MM.1S (cell line): Measurements from ENCODE around the gene LILRA6.
"Not testable (repeated sequence)": the region's sequence is repeated elsewhere in the genome, so short reads cannot be mapped to it uniquely, and the experiment has no call there.

ENCODE experiments used
- EZH2 ChIP-seq: fragments of 300-600 bp; sonication (generic); optimal IDR thresholded peaks from 2 replicates; pipeline ENCODE3; 2017; ENCODE audit warnings: low read depth, mild to moderate bottlenecking, antibody characterized with exemption, low read length, mixed read lengths
- EZH2phosphoT487 ChIP-seq: fragments of 300-600 bp; sonication (generic); IDR thresholded peaks from 2 replicates; pipeline ENCODE4 v1.6.1; 2018; ENCODE audit warnings: antibody characterized with exemption, low read length
- TF ChIP-seq, protein P1 (sequence below): fragments of 300-600 bp; sonication (generic); IDR thresholded peaks from 2 replicates; pipeline ENCODE4 v1.5.1; 2016; ENCODE audit warnings: antibody characterized with exemption, low read length, mixed read lengths

DNA sequence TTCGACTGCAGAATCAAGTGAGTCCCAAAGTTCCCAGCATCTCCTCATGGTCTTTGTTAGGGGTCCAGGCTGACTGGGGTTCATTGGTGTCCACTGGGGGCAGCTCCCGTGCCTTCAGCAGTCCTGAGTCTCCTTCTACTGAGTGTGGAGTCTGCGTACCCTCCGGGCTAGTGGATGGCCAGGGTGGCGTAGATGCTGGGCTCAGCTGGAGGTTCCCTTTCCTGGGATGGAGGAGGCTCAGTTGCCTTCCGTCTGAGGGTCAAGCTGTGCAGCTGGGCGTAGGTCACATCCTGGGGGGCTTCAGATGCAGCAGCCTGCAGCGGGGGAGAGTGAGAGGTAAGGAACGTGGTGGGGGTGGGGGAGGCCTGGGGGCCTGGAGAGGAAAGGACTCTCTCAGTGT is 31.9 kb upstream of the LILRA6 start:
- not testable (repeated sequence) for TF ChIP-seq EZH2, EZH2phosphoT487
- TF ChIP-seq, protein P1, sequence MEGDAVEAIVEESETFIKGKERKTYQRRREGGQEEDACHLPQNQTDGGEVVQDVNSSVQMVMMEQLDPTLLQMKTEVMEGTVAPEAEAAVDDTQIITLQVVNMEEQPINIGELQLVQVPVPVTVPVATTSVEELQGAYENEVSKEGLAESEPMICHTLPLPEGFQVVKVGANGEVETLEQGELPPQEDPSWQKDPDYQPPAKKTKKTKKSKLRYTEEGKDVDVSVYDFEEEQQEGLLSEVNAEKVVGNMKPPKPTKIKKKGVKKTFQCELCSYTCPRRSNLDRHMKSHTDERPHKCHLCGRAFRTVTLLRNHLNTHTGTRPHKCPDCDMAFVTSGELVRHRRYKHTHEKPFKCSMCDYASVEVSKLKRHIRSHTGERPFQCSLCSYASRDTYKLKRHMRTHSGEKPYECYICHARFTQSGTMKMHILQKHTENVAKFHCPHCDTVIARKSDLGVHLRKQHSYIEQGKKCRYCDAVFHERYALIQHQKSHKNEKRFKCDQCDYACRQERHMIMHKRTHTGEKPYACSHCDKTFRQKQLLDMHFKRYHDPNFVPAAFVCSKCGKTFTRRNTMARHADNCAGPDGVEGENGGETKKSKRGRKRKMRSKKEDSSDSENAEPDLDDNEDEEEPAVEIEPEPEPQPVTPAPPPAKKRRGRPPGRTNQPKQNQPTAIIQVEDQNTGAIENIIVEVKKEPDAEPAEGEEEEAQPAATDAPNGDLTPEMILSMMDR, result not testable (repeated sequence)
